Choroid plexus epithelial cell (primary cell): Measurements from ENCODE around the gene SEMA3D.

ENCODE experiments used
- DNase-seq: peaks from one replicate; pipeline ENCODE4 v3.0.0-alpha.2; 2010; ENCODE audit warnings: low read depth
- H3K4me3 ChIP-seq: 2 replicates; pipeline ENCODE4 v1.5.1; 2011; ENCODE audit warnings: low read depth, mild to moderate bottlenecking, control low read depth, low read length, moderate library complexity
- CTCF ChIP-seq: conservative IDR thresholded peaks from 2 replicates; pipeline ENCODE4 v1.5.1; 2011; ENCODE audit warnings: low read depth, mild to moderate bottlenecking, control low read depth, inconsistent platforms, low read length, moderate library complexity

Gene SEMA3D

GRCh38 chr7:85224171-85224570 is 37.3 kb upstream of the SEMA3D start:
- peak; percentile 25 for DNase-seq
- no peak overlapping the region for H3K4me3 ChIP-seq
- no peak for TF ChIP-seq CTCF

GRCh38 chr7:85222522-85222921 is 35.7 kb upstream of the SEMA3D start:
- no peak overlapping the region for H3K4me3 ChIP-seq
- peak; percentile 43 for DNase-seq
- no peak for TF ChIP-seq CTCF

- no peak for TF ChIP-seq CTCF
Measured at GRCh38 chr7:85221796-85222195, 34.9 kb upstream of the SEMA3D start.

GRCh38 chr7:85220651-85221050 is 33.8 kb upstream of the SEMA3D start:
- H3K4me3 ChIP-seq: no peak overlapping the region
- no peak for DNase-seq
- no peak for TF ChIP-seq CTCF

More at GRCh38 chr7:85221796-85222195, 34.9 kb upstream of the SEMA3D start:
- no peak for DNase-seq
- no peak overlapping the region for H3K4me3 ChIP-seq

GRCh38 chr7:85220023-85220422 is 33.2 kb upstream of the SEMA3D start:
- H3K4me3 ChIP-seq: no peak overlapping the region
- no peak for TF ChIP-seq CTCF
- DNase-seq: no peak

- no peak overlapping the region for H3K4me3 ChIP-seq
- DNase-seq: no peak
- TF ChIP-seq CTCF: no peak
Measured at GRCh38 chr7:85217085-85217484, 30.2 kb upstream of the SEMA3D start.

- DNase-seq: no peak
- no peak for TF ChIP-seq CTCF
- H3K4me3 ChIP-seq: no peak overlapping the region
Measured at GRCh38 chr7:85215098-85215497, 28.2 kb upstream of the SEMA3D start.
